ENCODE results near the gene TLDC2.

- TF ChIP-seq CTCF (IDR thresholded peaks at IDR 0.05) (no peak), POLR2A (IDR thresholded peaks at IDR 0.05) (no peak)
Measured at GRCh38 chr20:36860811-36861624, 14.9 kb upstream of the TLDC2 start.
